ENCODE results near the gene UST.
"Not testable (repeated sequence)": the region's sequence is repeated elsewhere in the genome, so short reads cannot be mapped to it uniquely, and the experiment has no call there.

The UST gene

DNA sequence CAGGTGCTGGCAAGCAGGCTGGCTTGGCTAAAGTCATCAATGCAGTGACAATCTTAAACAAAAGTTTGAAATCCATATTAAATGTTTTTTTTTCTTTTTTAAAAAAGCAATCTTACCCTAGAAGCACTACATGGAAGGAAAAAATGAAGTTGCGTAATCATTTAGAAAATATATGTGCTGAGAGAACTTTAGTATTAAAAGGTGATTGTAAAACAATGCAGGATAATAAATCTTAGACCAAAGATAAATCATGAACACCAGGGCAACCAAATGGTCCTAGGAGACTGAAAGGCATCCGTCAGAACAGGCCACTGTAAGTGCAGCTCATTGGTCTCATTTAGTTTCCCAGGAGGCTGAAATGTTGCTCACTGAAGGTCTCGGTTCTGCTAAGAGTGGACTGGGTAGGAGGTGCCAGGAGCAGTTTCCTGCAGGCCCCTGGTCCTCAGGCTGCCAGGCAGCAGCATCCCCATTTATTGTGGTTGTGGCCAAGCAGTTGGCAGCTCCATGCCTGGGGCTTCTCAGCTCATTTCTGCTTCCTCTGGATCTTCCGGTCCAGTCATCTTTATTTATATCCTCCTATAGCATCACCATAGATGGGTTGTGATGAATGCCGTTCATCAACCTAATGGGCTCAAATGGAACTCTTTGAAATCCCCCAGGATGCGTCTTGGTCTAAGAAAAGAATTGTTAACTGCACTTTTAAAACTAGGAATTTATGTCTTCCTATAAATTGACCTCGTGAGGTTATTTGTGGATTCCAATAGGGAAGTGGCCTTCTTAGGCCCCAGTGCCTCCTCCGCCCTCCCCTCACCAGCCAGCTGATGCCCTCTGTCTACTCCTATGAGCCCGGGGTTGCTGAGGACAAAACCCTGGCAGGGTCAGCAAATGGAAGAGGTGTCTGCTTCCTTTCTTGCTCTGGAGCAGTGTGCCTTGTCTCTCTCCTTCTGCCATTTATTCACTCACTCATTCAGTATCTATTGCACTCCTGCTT, 269.0 kb downstream of the UST start:
- DNase-seq = no peak

DNA sequence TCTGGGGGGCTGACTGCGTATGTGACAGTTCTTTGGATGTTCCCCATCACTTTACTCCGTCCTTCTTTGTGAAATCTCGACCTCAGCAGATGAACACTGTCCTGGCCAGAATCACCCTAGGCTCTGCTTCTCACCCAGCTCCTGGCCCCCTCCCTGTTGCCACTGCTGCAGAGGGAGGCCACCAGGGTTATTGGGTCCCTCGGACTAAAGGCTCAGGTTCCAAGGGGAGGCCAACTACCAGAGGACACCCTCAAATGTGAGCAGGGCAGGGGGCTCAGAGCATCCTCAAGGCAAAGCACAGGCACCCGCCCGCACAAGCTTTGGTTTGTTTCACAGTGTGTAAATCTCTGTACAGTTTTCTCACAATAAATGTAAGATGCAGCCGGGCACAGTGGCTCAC, 269.9 kb downstream of the UST start:
- DNase-seq = no peak

DNA sequence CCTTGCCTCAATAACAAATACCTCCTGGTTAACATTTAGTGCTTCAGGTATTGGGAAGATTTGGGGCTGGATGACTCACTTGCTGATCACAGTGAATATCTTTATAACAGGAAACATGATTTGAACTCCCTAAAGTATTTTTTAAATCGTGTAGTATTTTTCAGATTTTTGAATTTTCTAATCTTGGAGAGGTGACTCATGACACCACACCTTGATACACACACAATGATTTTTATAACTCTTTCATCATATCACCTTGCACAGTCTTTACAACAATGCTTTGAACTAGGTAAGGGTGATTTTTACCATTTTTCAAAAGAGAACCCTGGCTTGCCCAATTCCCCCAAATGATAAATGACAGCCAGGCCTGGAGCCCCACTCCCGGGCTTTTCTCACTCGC, 273.5 kb downstream of the UST start:
- DNase-seq = no peak

- DNase-seq = no peak
Measured at GRCh38 chr6:149024361-149024760, 277.5 kb downstream of the UST start.

DNA sequence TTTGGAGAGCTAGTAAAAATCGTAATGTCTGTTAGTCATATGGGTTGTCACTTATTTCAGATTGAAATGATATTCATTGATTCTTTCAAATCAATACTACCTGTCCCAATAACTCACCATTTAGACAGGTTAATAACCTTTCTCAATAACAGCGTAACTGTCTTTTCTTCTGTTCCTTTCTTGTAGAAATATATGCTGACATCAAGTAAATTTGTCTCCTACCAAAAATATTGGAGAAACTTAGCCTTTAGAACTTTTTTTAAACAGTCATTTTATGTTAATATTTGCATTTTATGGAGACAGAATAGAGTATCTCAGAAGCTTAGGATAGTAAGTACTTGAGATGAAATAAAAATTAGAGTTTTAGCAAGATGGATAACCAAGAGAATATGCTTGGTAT, 278.2 kb downstream of the UST start:
- no peak for DNase-seq

- DNase-seq = no peak
Measured at GRCh38 chr6:149026530-149026942, 279.7 kb downstream of the UST start.

DNA sequence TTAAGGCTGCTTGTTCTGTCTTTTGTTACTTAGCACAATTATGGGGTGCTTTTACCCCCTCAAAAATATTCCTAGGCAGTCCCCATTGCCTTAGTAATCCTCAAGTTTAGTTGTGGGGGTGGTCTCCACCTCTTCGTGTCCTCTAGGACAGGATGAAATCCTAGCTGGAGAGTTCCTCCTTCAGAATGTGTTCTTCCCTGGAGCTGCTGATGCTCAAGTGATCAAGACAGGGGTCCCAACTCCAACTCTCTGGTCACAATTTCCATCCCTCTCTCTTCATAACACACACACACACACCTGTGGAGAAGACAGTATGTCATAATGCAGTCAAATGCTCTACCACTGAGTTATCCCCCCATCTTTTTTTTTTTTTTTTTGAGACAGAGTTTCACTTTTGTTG, 280.7 kb downstream of the UST start:
- DNase-seq = no peak

DNA sequence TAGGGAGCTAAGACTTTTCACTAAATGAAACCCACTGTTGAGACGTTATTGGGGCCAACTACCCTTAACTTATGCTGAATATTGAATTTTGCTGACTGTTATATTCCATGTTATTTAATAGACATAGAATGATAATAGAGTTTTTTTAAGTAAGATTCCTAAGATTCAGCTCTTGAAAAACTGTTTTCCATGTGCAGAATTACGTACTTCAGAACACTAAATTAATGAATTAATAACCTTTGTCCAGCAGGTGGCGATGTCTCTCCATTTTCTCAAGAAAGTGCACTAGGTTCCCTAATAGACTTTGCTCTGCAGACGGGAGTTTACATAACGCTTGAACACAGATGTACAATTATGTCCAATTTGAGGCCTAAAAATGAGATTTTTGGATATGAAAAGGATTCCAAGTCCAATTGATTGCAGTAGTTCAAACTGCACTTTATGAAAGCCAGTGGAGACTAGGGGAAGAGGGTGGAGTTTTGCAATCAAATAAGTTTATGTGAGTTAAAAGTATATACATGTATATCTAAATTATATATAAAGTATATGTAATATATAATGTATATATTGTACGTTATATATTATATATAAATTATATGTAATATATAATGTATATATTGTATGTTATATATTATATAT, 282.1 kb downstream of the UST start:
- DNase-seq = peak; percentile 80

DNA sequence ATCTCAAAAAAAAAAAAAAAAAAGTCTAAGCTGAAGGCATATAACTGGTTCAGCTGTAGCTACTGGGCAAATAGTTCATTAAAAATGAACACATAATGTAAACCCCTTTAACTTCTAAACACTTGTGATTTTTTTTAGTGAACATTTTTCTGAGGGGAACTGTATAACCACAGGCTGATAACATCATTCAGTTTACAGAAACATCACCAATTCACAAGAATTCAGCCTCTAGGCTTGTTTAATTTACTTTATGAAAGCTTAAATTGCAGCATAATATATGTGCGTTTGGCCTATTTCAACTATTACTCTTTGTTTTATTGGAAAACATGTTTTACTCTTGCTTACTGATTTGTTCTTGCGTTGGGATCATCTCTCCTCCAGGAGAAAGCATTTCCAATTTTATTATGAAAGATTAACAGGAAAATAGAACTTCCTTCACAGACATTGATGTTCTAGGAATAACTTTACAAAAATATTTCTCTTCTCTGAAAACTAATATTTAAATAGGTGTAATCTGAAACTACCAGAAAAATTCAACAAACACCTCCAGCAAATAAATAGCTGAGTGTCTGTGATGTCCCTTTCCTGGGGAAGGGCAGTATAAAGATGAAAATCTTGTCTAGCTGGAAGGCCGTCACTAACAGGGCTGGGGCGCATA, 284.5 kb downstream of the UST start:
- no peak for DNase-seq

- peak; percentile 84 for DNase-seq
Measured at GRCh38 chr6:149031859-149032598, 285.2 kb downstream of the UST start.

DNA sequence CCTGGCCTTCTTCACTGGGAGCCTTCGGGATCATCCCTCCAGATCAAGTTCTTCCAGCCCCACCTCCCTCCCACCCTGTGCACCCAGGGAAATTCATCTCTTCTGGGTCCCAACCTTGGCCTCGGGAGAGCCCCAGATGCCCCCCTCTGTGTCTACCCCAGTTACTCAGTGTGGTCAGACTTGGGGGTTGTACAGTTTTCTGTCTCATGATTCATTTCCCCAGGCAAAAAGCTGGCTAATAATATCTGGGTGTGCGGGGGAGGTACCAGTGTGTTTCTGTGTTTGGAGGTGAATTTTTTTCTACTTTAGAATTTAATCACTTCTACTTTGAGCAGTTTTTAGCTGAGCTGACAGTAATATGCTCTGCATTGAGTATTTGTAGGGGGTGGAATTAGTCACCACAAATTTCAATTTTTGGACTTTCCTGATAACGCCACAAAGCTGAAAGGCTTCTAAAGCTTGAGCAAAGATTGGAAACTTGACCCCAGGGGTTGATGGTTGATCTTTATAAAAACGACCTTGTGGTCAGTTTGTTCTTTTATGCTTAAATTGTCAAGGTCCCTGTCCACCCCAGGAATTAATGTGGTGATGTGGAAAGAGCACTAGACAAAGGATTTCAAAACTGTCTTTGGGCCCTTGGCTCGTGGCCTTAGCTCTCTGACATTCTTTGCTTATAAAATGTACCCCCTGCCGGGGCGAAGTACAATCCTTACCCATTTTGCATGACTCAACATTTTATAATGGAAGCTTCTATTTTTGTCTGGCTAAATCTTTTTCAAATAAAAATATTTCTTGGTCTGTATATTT, 286.0 kb downstream of the UST start:
- DNase-seq = peak; percentile 84

GRCh38 chr6:149033454-149033853, 286.6 kb downstream of the UST start:
- DNase-seq = no peak

GRCh38 chr6:149035766-149036165, 288.9 kb downstream of the UST start:
- DNase-seq = no peak

DNA sequence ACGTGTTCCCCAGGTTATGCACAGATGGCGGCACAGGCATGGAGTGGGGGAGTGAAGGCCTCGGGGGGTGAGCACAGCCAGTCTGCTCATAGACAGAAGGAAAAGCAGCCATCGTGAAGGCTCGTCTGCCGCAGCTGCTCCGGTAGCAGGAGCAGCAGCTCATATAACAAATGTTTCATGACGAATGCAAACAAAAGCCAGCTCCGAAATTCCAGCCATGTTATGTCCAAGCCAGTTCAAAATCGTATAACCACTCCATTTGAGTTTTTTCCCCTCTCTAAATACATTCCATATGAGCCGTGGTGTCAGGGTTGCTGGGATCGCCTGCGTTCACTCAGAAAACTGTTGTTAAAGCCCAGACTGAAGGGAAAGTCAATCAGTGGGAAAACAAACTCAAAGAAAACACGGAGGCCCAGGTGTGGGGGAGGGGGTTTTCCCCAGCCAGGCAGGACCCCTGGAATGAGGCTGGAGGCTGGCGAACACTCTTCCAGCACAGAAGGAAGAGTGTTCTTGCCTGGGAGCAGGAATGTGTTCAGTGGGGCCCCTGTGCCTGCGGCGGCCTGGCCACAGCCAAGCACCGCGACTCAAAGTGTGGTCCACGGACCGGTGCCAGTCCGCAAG, 290.3 kb downstream of the UST start:
- DNase-seq = no peak

- not testable (repeated sequence) for DNase-seq
Measured at GRCh38 chr6:149039025-149039424, 292.2 kb downstream of the UST start.

GRCh38 chr6:149041953-149042352, 295.1 kb downstream of the UST start:
- no peak for DNase-seq

- DNase-seq = peak; percentile 70
Measured at GRCh38 chr6:149043476-149044130, 296.8 kb downstream of the UST start.

DNA sequence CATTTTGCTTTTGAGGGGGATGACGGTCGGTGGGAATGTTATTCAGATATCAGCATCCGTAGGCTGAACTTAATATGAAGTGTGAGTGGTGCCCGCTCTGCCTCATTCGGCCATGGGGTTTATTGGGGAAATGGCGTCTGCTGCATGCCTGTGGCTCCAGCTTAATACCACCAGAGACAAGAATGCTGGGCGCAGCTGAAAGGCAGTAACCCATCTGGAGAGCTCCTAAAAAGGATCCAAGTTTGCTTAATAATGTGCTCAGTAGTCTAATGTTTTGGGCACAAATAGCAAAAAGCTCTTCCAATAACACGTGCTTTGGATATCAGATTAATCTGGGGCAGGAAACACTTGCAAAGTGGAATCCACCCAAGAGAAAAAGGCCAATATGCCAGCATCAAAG, 297.7 kb downstream of the UST start:
- no peak for DNase-seq

- no peak for DNase-seq
Measured at GRCh38 chr6:149045404-149045803, 298.6 kb downstream of the UST start.

DNA sequence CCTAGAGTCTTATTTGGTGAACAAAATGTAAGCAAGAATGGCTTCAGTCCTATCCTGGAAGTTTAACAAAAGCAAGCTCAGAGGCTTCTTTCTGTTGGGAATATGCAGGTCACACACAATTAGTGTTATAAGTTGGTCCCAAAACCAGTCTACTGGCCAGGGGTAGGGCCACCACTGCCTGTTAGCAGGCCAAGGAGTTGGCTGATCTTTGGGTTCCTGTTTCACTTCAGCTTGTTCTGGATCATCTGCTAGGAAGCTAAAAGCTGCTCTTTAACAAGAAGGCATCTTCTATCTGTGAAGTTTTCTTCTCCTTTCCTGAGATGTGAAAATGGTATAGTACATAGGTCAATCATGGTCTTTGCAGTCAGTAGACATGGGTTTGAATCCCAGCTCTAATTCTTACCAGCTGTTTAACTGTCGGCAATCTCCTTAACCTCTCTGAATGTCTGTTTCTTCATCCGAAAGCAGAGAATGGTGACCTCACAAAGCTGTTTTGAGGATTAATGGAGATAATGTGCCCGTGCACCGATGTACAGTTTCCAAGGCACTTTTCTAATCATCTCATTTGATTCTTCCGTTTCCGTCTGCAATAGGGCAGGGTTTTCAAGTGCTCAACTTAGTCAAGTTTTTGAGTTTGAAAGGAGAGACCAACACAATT, 299.5 kb downstream of the UST start:
- no peak for DNase-seq

All from activated effector memory CD4-positive, alpha-beta T cell treated with anti-CD3 and anti-CD28 coated beads, Interleukin-2, amount 50 U/mL, for 16 hours (primary cell).